ENCODE data around the gene TLL2.

DNA sequence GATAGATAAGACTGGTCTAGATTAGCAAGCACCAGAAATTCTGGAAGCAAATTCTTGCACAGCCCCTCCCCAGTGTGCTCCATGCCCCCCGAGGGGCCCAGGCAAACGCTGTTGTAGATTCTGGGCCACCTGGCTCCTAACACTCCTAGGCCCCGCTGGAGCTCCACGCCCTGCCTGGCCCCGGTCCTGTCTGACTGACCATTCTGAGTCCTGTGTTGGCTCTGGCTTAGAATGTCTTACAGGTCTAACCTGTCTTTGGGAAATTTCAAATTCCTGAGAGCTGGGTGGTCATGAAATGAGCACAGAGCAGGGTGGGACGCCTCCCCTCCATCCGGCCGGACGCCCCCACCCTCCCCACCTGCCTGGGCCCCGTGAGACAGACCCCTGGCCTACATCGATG is 142.4 kb downstream of the TLL2 start:
- TF ChIP-seq TARDBP (IDR thresholded peaks at IDR 0.05) = no peak
- TF ChIP-seq FOXM1 (IDR thresholded peaks at IDR 0.05; ENCODE audit: borderline replicate concordance) = no peak
- TF ChIP-seq LEF1 (IDR thresholded peaks at IDR 0.05; ENCODE audit: borderline replicate concordance) = no peak
- TF ChIP-seq BHLHE40 (IDR thresholded peaks at IDR 0.05; ENCODE audit: borderline replicate concordance) = no peak
- no peak for TF ChIP-seq SP1 (IDR thresholded peaks at IDR 0.05)
- TF ChIP-seq ARNT (IDR thresholded peaks at IDR 0.05) = no peak
- no peak for TF ChIP-seq FOXA1 (IDR thresholded peaks at IDR 0.05)
- no peak for TF ChIP-seq HDGF (IDR thresholded peaks at IDR 0.05; ENCODE audit: borderline replicate concordance)
- no peak for TF ChIP-seq L3MBTL2 (conservative IDR thresholded peaks at IDR 0.05)

Measured in HEK293T (cell line).